GM19035 (cell line): ENCODE data around the gene NIPAL4.
A peak's percentile ranks its signal among the peaks of the same experiment; 100 is the strongest.

Experiments
- ATAC-seq: cut with Tn5 transposase; IDR thresholded peaks from one replicate; pipeline ENCODE4 v1.9.1; 2021; ENCODE audit not compliant: unreplicated experiment

Gene NIPAL4

GRCh38 chr5:157513182-157513581 lies 53.2 kb downstream of the NIPAL4 start:
- no peak for ATAC-seq

DNA sequence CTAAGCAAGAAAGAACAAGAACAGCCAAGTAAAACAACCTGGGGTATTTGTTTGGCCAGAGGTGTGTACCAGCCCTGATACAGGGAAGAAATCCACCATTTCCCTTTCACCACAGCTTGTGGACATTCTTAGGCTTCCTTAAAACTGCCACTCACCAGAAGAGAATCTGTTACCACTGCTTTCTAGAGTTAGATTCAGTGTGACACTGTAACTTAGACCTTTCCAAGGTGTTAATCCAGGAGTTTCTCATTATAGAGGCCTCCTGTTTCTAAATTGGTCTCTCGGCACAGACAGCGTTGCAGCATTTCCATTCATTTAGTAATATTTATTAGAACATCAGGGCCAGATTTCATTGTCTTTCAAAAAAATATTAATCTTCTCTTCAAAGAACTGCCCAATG lies 55.0 kb downstream of the NIPAL4 start:
- no peak for ATAC-seq

DNA sequence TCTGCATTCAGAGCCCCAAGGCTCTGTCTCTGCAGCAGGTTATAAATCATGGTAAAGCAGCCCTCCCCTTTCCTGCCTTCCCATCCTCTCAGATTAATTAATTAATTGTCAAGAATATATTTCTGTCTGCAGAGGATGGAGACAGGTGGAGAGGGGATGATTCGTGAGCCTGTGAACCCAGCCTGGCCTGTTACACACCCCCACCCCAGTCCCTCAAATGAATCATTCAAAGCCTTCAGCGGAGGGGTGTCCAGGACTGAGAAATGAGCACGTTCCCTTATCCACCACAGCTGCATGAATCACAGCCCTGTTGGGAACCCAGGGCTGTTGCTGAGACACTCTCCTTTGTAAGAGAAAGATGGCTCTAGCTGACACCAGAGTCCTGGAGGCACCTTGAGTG lies 56.0 kb downstream of the NIPAL4 start:
- no peak for ATAC-seq

GRCh38 chr5:157516626-157517325 lies 56.8 kb downstream of the NIPAL4 start:
- no peak for ATAC-seq

DNA sequence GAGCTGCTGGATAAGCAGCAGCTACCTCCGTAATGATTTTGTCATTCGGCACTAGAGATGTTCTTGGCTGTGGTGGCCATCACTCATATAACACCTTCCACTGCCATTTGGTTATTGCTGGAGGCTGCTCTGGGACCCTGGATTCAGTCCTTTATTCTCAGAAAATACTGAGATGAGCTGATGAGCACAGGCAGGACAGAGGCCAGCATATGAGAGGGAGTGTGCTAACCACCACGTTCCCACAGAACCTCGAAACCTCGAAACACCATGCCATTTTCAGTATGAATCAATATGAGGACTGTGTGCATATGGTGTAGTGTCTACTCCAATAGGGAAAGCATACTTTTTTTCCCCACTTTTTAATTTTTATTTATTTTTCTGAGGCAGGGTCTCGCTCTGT lies 59.0 kb downstream of the NIPAL4 start:
- peak; percentile 58 for ATAC-seq

- ATAC-seq: peak; percentile 67
These were observed 59.7 kb downstream of the NIPAL4 start for GRCh38 chr5:157519579-157520253.

GRCh38 chr5:157520911-157521703 lies 61.1 kb downstream of the NIPAL4 start:
- no peak for ATAC-seq

GRCh38 chr5:157521704-157522029 lies 61.7 kb downstream of the NIPAL4 start:
- ATAC-seq: no peak

GRCh38 chr5:157523976-157524375 lies 64.0 kb downstream of the NIPAL4 start:
- no peak for ATAC-seq
